ENCODE results near the gene GMDS. TPM values are rescaled to one million over a fixed set of nuclear protein-coding genes. Genes with fewer than 3 reads are reported as not detected.

Gene GMDS
- total and polyA plus RNA-seq, 2 experiments from 2014 or later = 30.1 to 36.5 TPM

- TF ChIP-seq REST (IDR thresholded peaks at IDR 0.05; ENCODE audit: unreplicated experiment) (no peak), STAT1 (IDR thresholded peaks at IDR 0.05; ENCODE audit: unreplicated experiment) (no peak)
These were observed 656.2 kb downstream of the GMDS start (continued) for GRCh38 chr6:1589208-1589607.

- H3K36me3 ChIP-seq (ENCODE audit: insufficient read depth) = no peaks in the 10 kb centered on the region
- no peak overlapping the region for H3K4me3 Mint-ChIP-seq
- no peak overlapping the region for H2AFZ ChIP-seq
- H3K4me1 ChIP-seq (ENCODE audit: insufficient read depth) = no peaks in the 10 kb centered on the region
- no peaks in the 10 kb centered on the region for H3K79me2 ChIP-seq (replicated peaks; ENCODE audit: insufficient read depth)
- H3K4me1 Mint-ChIP-seq = no peaks in the 10 kb centered on the region
- TF ChIP-seq ZNF331 (CRISPR knock-in tag; IDR thresholded peaks at IDR 0.05; ENCODE audit: low read depth) = no peak
- H3K9me2 ChIP-seq (ENCODE audit: insufficient read depth) = peaks cover 4% of the 10 kb centered on the region; the same call in 1 of the 2 replicates
- H3K27me3 Mint-ChIP-seq (ENCODE audit: insufficient read depth, low read depth, poor library complexity) = peaks cover 8% of the 10 kb centered on the region
- no peaks in the 10 kb centered on the region for H3K36me3 Mint-ChIP-seq (ENCODE audit: low read depth)
- no peak overlapping the region for H3K4me2 ChIP-seq
- no peaks in the 10 kb centered on the region for H3K9me3 Mint-ChIP-seq
- no peaks in the 10 kb centered on the region for H3K27me3 ChIP-seq (ENCODE audit: insufficient read depth)
- H3F3A ChIP-seq (replicated peaks; ENCODE audit: low read depth) = no peaks in the 10 kb centered on the region
- no peaks in the 10 kb centered on the region for H4K20me1 ChIP-seq (replicated peaks; ENCODE audit: insufficient read depth)
- no peak for ATAC-seq
- no peak for DNase-seq (ENCODE audit: low spot score)
- no peak overlapping the region for H3K27ac ChIP-seq (ENCODE audit: low read depth)
- H3K4me3 ChIP-seq = no peak overlapping the region
- H3K27ac Mint-ChIP-seq = no peak overlapping the region
These were observed 657.4 kb downstream of the GMDS start for GRCh38 chr6:1587977-1588376.

GRCh38 chr6:1587546-1587945 is 657.9 kb downstream of the GMDS start:
- no peak overlapping the region for H3K4me3 Mint-ChIP-seq
- TF ChIP-seq REST (IDR thresholded peaks at IDR 0.05; ENCODE audit: unreplicated experiment) = no peak
- no peak for TF ChIP-seq ZNF462 (CRISPR knock-in tag; IDR thresholded peaks at IDR 0.05)
- no peak for TF ChIP-seq ZNF114 (CRISPR knock-in tag; IDR thresholded peaks at IDR 0.05)
- TF ChIP-seq STAT1 (IDR thresholded peaks at IDR 0.05; ENCODE audit: unreplicated experiment) = no peak
- TF ChIP-seq EZH2phosphoT487 (IDR thresholded peaks at IDR 0.05; ENCODE audit: unreplicated experiment) = no peak

More at GRCh38 chr6:1587546-1587945, 657.9 kb downstream of the GMDS start:
- Histone ChIP-seq H3K4me3 (no peak overlapping the region), H3K4me2 (no peak overlapping the region), H3K9me2 (ENCODE audit: insufficient read depth) (peaks cover 4% of the 10 kb centered on the region; the same call in 1 of the 2 replicates), H3K4me1 (ENCODE audit: insufficient read depth) (no peaks in the 10 kb centered on the region), H2AFZ (no peak overlapping the region), H4K20me1 (replicated peaks; ENCODE audit: insufficient read depth) (no peaks in the 10 kb centered on the region), H3F3A (replicated peaks; ENCODE audit: low read depth) (no peaks in the 10 kb centered on the region), H3K79me2 (replicated peaks; ENCODE audit: insufficient read depth) (no peaks in the 10 kb centered on the region), H3K36me3 (ENCODE audit: insufficient read depth) (no peaks in the 10 kb centered on the region), H3K27me3 (ENCODE audit: insufficient read depth) (no peaks in the 10 kb centered on the region), H3K27ac (ENCODE audit: low read depth) (no peak overlapping the region)
- no peaks in the 10 kb centered on the region for H3K36me3 Mint-ChIP-seq (ENCODE audit: low read depth)
- DNase-seq (ENCODE audit: low spot score) (no peak), ATAC-seq (no peak)
- H3K27ac Mint-ChIP-seq = no peak overlapping the region
- no peaks in the 10 kb centered on the region for H3K9me3 Mint-ChIP-seq
- H3K27me3 Mint-ChIP-seq (ENCODE audit: insufficient read depth, low read depth, poor library complexity) = peaks cover 8% of the 10 kb centered on the region
- no peaks in the 10 kb centered on the region for H3K4me1 Mint-ChIP-seq
